Left renal cortex interstitium (tissue), 4 donors: Measurements from ENCODE around the gene DUOX1. TPM values are rescaled to one million over a fixed set of nuclear protein-coding genes. Genes with fewer than 3 reads are reported as not detected.

Experiments used
- polyA plus RNA-seq, 4 donors: library from polyadenylated mRNA; unstranded; fragments of 120-200 nt; gene quantifications; one replicate each; pipeline ENCODE4 v1.2.1, GENCODE V29; 2013; ENCODE audit not compliant: insufficient read length in 4 of 4

The DUOX1 gene
- polyA plus RNA-seq, 4 donors = 2.0 to 6.9 (median 3.8) TPM

Other genes starting within 250 kb of the DUOX1 start
- gene TERB2, start 173.3 kb upstream of the DUOX1 start, polyA plus RNA-seq = not detected
- gene SORD, start 106.8 kb upstream of the DUOX1 start, polyA plus RNA-seq = 10 to 100 TPM; 26.5 to 40.5 (median 38.7) TPM
- gene DUOX2, start 15.8 kb upstream of the DUOX1 start, polyA plus RNA-seq = under 1 TPM in 3 of 4 donors, not detected in 1; 0.03 to 0.05 (median 0.05) TPM
- gene DUOXA2, start 15.7 kb upstream of the DUOX1 start, polyA plus RNA-seq = under 1 TPM in 2 of 4 donors, not detected in 2; 0.08 to 0.10 TPM
- gene DUOXA1, start 115 bp upstream of the DUOX1 start, polyA plus RNA-seq = under 1 TPM in 3 of 4 donors, not detected in 1; 0.10 to 0.42 (median 0.33) TPM
- 10 to 100 TPM; 17.4 to 22.0 (median 19.1) TPM for gene SHF, start 58.0 kb downstream of the DUOX1 start, polyA plus RNA-seq
- gene SLC28A2, start 122.2 kb downstream of the DUOX1 start, polyA plus RNA-seq = under 1 TPM; 0.29 to 0.99 (median 0.37) TPM
- gene GATM, start 248.6 kb downstream of the DUOX1 start, polyA plus RNA-seq = 100 to 1,000 TPM; 175 to 252 (median 232) TPM